ENCODE results near the gene PSPC1.

Gene PSPC1

GRCh38 chr13:19772306-19772705 lies 10.4 kb downstream of the PSPC1 start:
- H3K4me2 ChIP-seq (ENCODE audit: low read length): no peak overlapping the region
- no peaks in the 10 kb centered on the region for H3K9me3 ChIP-seq (ENCODE audit: control insufficient read depth, insufficient read depth, low read length)
- H3K4me3 ChIP-seq (ENCODE audit: low read length): no peak overlapping the region
- H3K4me1 ChIP-seq (ENCODE audit: control insufficient read depth, low read length): peaks cover 22% of the 10 kb centered on the region
- H3K9me2 ChIP-seq (replicated peaks; ENCODE audit: control insufficient read depth, low read length): no peaks in the 10 kb centered on the region
- peaks cover 64% of the 10 kb centered on the region for H3K36me3 ChIP-seq (ENCODE audit: control insufficient read depth, low read length)
- TF ChIP-seq, protein P1, sequence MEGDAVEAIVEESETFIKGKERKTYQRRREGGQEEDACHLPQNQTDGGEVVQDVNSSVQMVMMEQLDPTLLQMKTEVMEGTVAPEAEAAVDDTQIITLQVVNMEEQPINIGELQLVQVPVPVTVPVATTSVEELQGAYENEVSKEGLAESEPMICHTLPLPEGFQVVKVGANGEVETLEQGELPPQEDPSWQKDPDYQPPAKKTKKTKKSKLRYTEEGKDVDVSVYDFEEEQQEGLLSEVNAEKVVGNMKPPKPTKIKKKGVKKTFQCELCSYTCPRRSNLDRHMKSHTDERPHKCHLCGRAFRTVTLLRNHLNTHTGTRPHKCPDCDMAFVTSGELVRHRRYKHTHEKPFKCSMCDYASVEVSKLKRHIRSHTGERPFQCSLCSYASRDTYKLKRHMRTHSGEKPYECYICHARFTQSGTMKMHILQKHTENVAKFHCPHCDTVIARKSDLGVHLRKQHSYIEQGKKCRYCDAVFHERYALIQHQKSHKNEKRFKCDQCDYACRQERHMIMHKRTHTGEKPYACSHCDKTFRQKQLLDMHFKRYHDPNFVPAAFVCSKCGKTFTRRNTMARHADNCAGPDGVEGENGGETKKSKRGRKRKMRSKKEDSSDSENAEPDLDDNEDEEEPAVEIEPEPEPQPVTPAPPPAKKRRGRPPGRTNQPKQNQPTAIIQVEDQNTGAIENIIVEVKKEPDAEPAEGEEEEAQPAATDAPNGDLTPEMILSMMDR (IDR thresholded peaks at IDR 0.05; ENCODE audit: low read depth, low read length, poor library complexity, severe bottlenecking): no peak
- no peak for TF ChIP-seq EZH2phosphoT487 (IDR thresholded peaks at IDR 0.05; ENCODE audit: borderline replicate concordance, low read length)
- H3K79me2 ChIP-seq (ENCODE audit: control insufficient read depth, low read length): peaks cover 100% of the 10 kb centered on the region
- H4K20me1 ChIP-seq (ENCODE audit: control insufficient read depth, insufficient read depth, low read depth, low read length): peaks cover 9% of the 10 kb centered on the region; the same call in 1 of the 2 replicates
- no peaks in the 10 kb centered on the region for H3K27me3 ChIP-seq (ENCODE audit: control insufficient read depth, low read length)
- no peak overlapping the region for H3K27ac ChIP-seq (ENCODE audit: low read depth, low read length)
- H3F3A ChIP-seq (ENCODE audit: control insufficient read depth, insufficient read depth): peaks cover 7% of the 10 kb centered on the region

GRCh38 chr13:19769854-19770253 lies 12.9 kb downstream of the PSPC1 start:
- H3K27ac ChIP-seq (ENCODE audit: low read depth, low read length): no peak overlapping the region
- H3F3A ChIP-seq (ENCODE audit: control insufficient read depth, insufficient read depth): 0 out of 2 replicates have a peak, but pooled peaks cover 4% of the 10 kb centered on the region
- TF ChIP-seq, protein P1 (IDR thresholded peaks at IDR 0.05; ENCODE audit: low read depth, low read length, poor library complexity, severe bottlenecking): no peak
- TF ChIP-seq EZH2phosphoT487 (IDR thresholded peaks at IDR 0.05; ENCODE audit: borderline replicate concordance, low read length): no peak
- no peaks in the 10 kb centered on the region; the same call in 1 of the 2 replicates for H3K4me1 ChIP-seq (ENCODE audit: control insufficient read depth, low read length)
- H3K4me3 ChIP-seq (ENCODE audit: low read length): no peak overlapping the region
- H3K27me3 ChIP-seq (ENCODE audit: control insufficient read depth, low read length): no peaks in the 10 kb centered on the region
- H3K9me2 ChIP-seq (replicated peaks; ENCODE audit: control insufficient read depth, low read length): no peaks in the 10 kb centered on the region
- peaks cover 100% of the 10 kb centered on the region for H3K79me2 ChIP-seq (ENCODE audit: control insufficient read depth, low read length)
- no peaks in the 10 kb centered on the region for H3K9me3 ChIP-seq (ENCODE audit: control insufficient read depth, insufficient read depth, low read length)
- no peak overlapping the region for H3K4me2 ChIP-seq (ENCODE audit: low read length)
- H3K36me3 ChIP-seq (ENCODE audit: control insufficient read depth, low read length): peaks cover 75% of the 10 kb centered on the region
- peaks cover 11% of the 10 kb centered on the region for H4K20me1 ChIP-seq (ENCODE audit: control insufficient read depth, insufficient read depth, low read depth, low read length)

DNA sequence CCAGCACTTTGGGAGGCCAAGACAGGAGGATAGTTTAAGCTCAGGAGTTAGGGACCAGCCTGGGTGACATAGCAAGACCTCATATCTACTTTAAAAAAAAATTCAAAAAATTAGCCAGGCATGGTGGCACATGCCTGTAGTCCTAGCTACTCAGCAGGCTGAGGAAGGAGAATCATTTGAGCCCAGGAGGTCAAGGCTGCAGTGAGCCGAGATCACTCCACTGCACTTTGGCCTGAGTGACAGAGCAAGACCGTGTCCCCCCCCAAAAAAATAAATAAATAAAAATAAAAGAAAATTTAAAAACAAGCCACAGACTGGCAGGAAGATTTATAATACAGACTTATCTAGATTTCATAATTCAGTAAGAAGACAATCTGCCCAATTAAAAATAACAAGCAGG lies 14.8 kb downstream of the PSPC1 start:
- 0 out of 2 replicates have a peak, but pooled peaks cover 4% of the 10 kb centered on the region for H3F3A ChIP-seq (ENCODE audit: control insufficient read depth, insufficient read depth)
- peaks cover 100% of the 10 kb centered on the region for H3K79me2 ChIP-seq (ENCODE audit: control insufficient read depth, low read length)
- H3K9me2 ChIP-seq (replicated peaks; ENCODE audit: control insufficient read depth, low read length): no peaks in the 10 kb centered on the region
- TF ChIP-seq, protein P1 (IDR thresholded peaks at IDR 0.05; ENCODE audit: low read depth, low read length, poor library complexity, severe bottlenecking): no peak
- no peak for TF ChIP-seq EZH2phosphoT487 (IDR thresholded peaks at IDR 0.05; ENCODE audit: borderline replicate concordance, low read length)
- H3K36me3 ChIP-seq (ENCODE audit: control insufficient read depth, low read length): peaks cover 80% of the 10 kb centered on the region
- no peaks in the 10 kb centered on the region for H3K4me1 ChIP-seq (ENCODE audit: control insufficient read depth, low read length)
- no peak overlapping the region for H3K4me2 ChIP-seq (ENCODE audit: low read length)
- no peaks in the 10 kb centered on the region for H3K9me3 ChIP-seq (ENCODE audit: control insufficient read depth, insufficient read depth, low read length)
- H3K4me3 ChIP-seq (ENCODE audit: low read length): no peak overlapping the region
- no peak overlapping the region for H3K27ac ChIP-seq (ENCODE audit: low read depth, low read length)
- peaks cover 12% of the 10 kb centered on the region for H4K20me1 ChIP-seq (ENCODE audit: control insufficient read depth, insufficient read depth, low read depth, low read length)
- H3K27me3 ChIP-seq (ENCODE audit: control insufficient read depth, low read length): no peaks in the 10 kb centered on the region

Measured in DOHH2 (cell line).